Measurements from ENCODE around the gene ANAPC1.
"Not testable (repeated sequence)": the region's sequence is repeated elsewhere in the genome, so short reads cannot be mapped to it uniquely, and the experiment has no call there.

Gene ANAPC1

GRCh38 chr2:111735838-111736721 is 147.9 kb downstream of the ANAPC1 start:
- Histone ChIP-seq H3K4me2 (ENCODE audit: low read depth, low read length, poor library complexity, severe bottlenecking) (peak overlapping the region; percentile 20), H2AFZ (ENCODE audit: low read length) (peak overlapping the region; percentile 67; the same call in 1 of the 2 replicates)
- H3K4me3 ChIP-seq (ENCODE audit: low read length, poor library complexity, severe bottlenecking); H4K20me1 ChIP-seq (ENCODE audit: insufficient read depth, low read length, poor library complexity, severe bottlenecking); H3K36me3 ChIP-seq (ENCODE audit: insufficient read depth, low read length); H3K27me3 ChIP-seq (ENCODE audit: insufficient read depth, low read length, poor library complexity, severe bottlenecking); H3K79me2 ChIP-seq (ENCODE audit: insufficient read depth, low read length); H3K4me1 ChIP-seq (ENCODE audit: insufficient read depth, low read length, poor library complexity, severe bottlenecking); H3F3A ChIP-seq (ENCODE audit: low read depth); H3K9ac ChIP-seq (ENCODE audit: low read depth, low read length, poor library complexity, severe bottlenecking); H3K9me3 ChIP-seq (ENCODE audit: insufficient read depth, low read depth, low read length); H3K9me2 ChIP-seq (replicated peaks; ENCODE audit: low read depth, low read length): not testable (repeated sequence)
- peak; percentile 43 for TF ChIP-seq CTCF (conservative IDR thresholded peaks at IDR 0.05; ENCODE audit: low read length)

GRCh38 chr2:111735420-111735819 is 148.6 kb downstream of the ANAPC1 start:
- H3K9ac ChIP-seq (ENCODE audit: low read depth, low read length, poor library complexity, severe bottlenecking); H3K4me1 ChIP-seq (ENCODE audit: insufficient read depth, low read length, poor library complexity, severe bottlenecking); H3K27me3 ChIP-seq (ENCODE audit: insufficient read depth, low read length, poor library complexity, severe bottlenecking); H3K9me3 ChIP-seq (ENCODE audit: insufficient read depth, low read depth, low read length); H3K79me2 ChIP-seq (ENCODE audit: insufficient read depth, low read length); H3F3A ChIP-seq (ENCODE audit: low read depth); H3K4me2 ChIP-seq (ENCODE audit: low read depth, low read length, poor library complexity, severe bottlenecking); H3K9me2 ChIP-seq (replicated peaks; ENCODE audit: low read depth, low read length); H3K36me3 ChIP-seq (ENCODE audit: insufficient read depth, low read length); H3K4me3 ChIP-seq (ENCODE audit: low read length, poor library complexity, severe bottlenecking); H4K20me1 ChIP-seq (ENCODE audit: insufficient read depth, low read length, poor library complexity, severe bottlenecking): not testable (repeated sequence)
- H2AFZ ChIP-seq (ENCODE audit: low read length) = 0 out of 2 replicates have a peak overlapping the region, but pooled peaks have one; percentile 67

GRCh38 chr2:111729812-111730458 is 154.1 kb downstream of the ANAPC1 start:
- H3K79me2 ChIP-seq (ENCODE audit: insufficient read depth, low read length); H3K9me2 ChIP-seq (replicated peaks; ENCODE audit: low read depth, low read length); H3F3A ChIP-seq (ENCODE audit: low read depth); H3K4me3 ChIP-seq (ENCODE audit: low read length, poor library complexity, severe bottlenecking); H3K27me3 ChIP-seq (ENCODE audit: insufficient read depth, low read length, poor library complexity, severe bottlenecking); H3K9ac ChIP-seq (ENCODE audit: low read depth, low read length, poor library complexity, severe bottlenecking); H3K4me2 ChIP-seq (ENCODE audit: low read depth, low read length, poor library complexity, severe bottlenecking); H3K4me1 ChIP-seq (ENCODE audit: insufficient read depth, low read length, poor library complexity, severe bottlenecking); H2AFZ ChIP-seq (ENCODE audit: low read length); H4K20me1 ChIP-seq (ENCODE audit: insufficient read depth, low read length, poor library complexity, severe bottlenecking); H3K36me3 ChIP-seq (ENCODE audit: insufficient read depth, low read length); H3K9me3 ChIP-seq (ENCODE audit: insufficient read depth, low read depth, low read length): not testable (repeated sequence)

GRCh38 chr2:111727611-111728110 is 156.3 kb downstream of the ANAPC1 start:
- not testable (repeated sequence) for H3K36me3 ChIP-seq (ENCODE audit: insufficient read depth, low read length); H2AFZ ChIP-seq (ENCODE audit: low read length); H3K4me3 ChIP-seq (ENCODE audit: low read length, poor library complexity, severe bottlenecking); H3K79me2 ChIP-seq (ENCODE audit: insufficient read depth, low read length); H4K20me1 ChIP-seq (ENCODE audit: insufficient read depth, low read length, poor library complexity, severe bottlenecking); H3K9me3 ChIP-seq (ENCODE audit: insufficient read depth, low read depth, low read length); H3K4me2 ChIP-seq (ENCODE audit: low read depth, low read length, poor library complexity, severe bottlenecking); H3F3A ChIP-seq (ENCODE audit: low read depth); H3K9ac ChIP-seq (ENCODE audit: low read depth, low read length, poor library complexity, severe bottlenecking); H3K27me3 ChIP-seq (ENCODE audit: insufficient read depth, low read length, poor library complexity, severe bottlenecking); H3K9me2 ChIP-seq (replicated peaks; ENCODE audit: low read depth, low read length); H3K4me1 ChIP-seq (ENCODE audit: insufficient read depth, low read length, poor library complexity, severe bottlenecking)
